Endothelial cell of umbilical vein (primary cell): ENCODE results near the gene RNFT2.

Experiments used
- EZH2 ChIP-seq: IDR thresholded peaks from 2 replicates; pipeline ENCODE4 v1.6.1; 2012; ENCODE audit warnings: borderline replicate concordance, low read depth, mild to moderate bottlenecking, moderate library complexity, low read length, inconsistent platforms; ENCODE audit not compliant: severe bottlenecking
- JUN ChIP-seq: IDR thresholded peaks from 2 replicates; pipeline ENCODE4 v1.6.1; 2011; ENCODE audit warnings: borderline replicate concordance, low read depth; ENCODE audit not compliant: insufficient read length, insufficient read depth
- POLR2A ChIP-seq: IDR thresholded peaks from 2 replicates; pipeline ENCODE4 v1.6.1; 2012; ENCODE audit warnings: low read depth, mild to moderate bottlenecking, control low read depth, low read length
- POLR2AphosphoS5 ChIP-seq: IDR thresholded peaks from 2 replicates; pipeline ENCODE4 v1.6.1; 2012; ENCODE audit warnings: low read depth, mild to moderate bottlenecking, control low read depth, low read length, moderate library complexity; ENCODE audit not compliant: insufficient read depth
- TF ChIP-seq, protein P1 (sequence below), 2 donors: IDR thresholded peaks; 1 replicate in 1 of 2; 2 replicates in 1 of 2; pipeline ENCODE4 v1.5.1; 2011; ENCODE audit warnings: low read length in 2 of 2, mild to moderate bottlenecking in 2 of 2, moderate library complexity in 2 of 2, control low read depth in 1 of 2, inconsistent platforms in 1 of 2, low read depth in 1 of 2; ENCODE audit not compliant: insufficient read depth in 1 of 2; ENCODE audit errors: extremely low read depth in 1 of 2

DNA sequence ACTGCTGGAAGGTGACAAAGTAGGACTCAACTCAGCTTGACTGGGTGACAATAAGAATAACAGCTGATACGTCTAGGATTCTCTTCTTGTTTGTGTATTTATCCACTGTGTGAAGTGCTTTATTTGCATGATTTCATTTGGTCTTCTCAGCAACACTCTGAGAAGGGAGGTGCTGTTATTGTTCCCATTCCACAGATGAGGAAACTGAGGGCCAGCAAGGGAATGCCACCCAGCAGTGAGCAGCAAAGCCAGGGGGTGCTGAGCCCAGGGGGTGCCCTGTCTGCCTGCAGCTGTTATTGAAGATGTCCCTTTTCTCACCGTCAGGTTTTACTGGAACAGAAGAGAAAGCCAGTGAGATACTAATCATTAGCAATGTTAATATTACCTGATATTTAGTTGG lies 62.8 kb downstream of the RNFT2 start:
- TF ChIP-seq, protein P1, sequence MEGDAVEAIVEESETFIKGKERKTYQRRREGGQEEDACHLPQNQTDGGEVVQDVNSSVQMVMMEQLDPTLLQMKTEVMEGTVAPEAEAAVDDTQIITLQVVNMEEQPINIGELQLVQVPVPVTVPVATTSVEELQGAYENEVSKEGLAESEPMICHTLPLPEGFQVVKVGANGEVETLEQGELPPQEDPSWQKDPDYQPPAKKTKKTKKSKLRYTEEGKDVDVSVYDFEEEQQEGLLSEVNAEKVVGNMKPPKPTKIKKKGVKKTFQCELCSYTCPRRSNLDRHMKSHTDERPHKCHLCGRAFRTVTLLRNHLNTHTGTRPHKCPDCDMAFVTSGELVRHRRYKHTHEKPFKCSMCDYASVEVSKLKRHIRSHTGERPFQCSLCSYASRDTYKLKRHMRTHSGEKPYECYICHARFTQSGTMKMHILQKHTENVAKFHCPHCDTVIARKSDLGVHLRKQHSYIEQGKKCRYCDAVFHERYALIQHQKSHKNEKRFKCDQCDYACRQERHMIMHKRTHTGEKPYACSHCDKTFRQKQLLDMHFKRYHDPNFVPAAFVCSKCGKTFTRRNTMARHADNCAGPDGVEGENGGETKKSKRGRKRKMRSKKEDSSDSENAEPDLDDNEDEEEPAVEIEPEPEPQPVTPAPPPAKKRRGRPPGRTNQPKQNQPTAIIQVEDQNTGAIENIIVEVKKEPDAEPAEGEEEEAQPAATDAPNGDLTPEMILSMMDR (IDR thresholded peaks at IDR 0.05; ENCODE audit: extremely low read depth in 1 of 2, insufficient read depth in 1 of 2, low read depth in 1 of 2, low read length in 2 of 2): no peak
- TF ChIP-seq EZH2: no peak
- no peak for TF ChIP-seq POLR2A
- no peak for TF ChIP-seq POLR2AphosphoS5
- no peak for TF ChIP-seq JUN
